Muscle of leg (tissue), 11 donors: ENCODE measurements around the gene RPAP3. TPM values are rescaled to one million over a fixed set of nuclear protein-coding genes. Genes with fewer than 3 reads are reported as not detected.
"Not testable (repeated sequence)": the region's sequence is repeated elsewhere in the genome, so short reads cannot be mapped to it uniquely, and the experiment has no call there.

Experiments
- DNase-seq: peaks from one replicate; pipeline ENCODE4 v3.0.0; 2013
- H3K27ac ChIP-seq: one replicate; pipeline ENCODE4 v1.5.1; 2013; ENCODE audit warnings: mild to moderate bottlenecking, low read length, control low read depth
- H3K27me3 ChIP-seq: one replicate; pipeline ENCODE4 v1.6.1; 2013; ENCODE audit warnings: low read length; ENCODE audit not compliant: control insufficient read depth, insufficient read depth
- H3K36me3 ChIP-seq: one replicate; pipeline ENCODE4 v1.6.1; 2013; ENCODE audit warnings: low read length; ENCODE audit not compliant: control insufficient read depth, insufficient read depth
- H3K4me1 ChIP-seq: one replicate; pipeline ENCODE4 v1.6.1; 2013; ENCODE audit warnings: low read length; ENCODE audit not compliant: control insufficient read depth, insufficient read depth
- H3K4me3 ChIP-seq: one replicate; pipeline ENCODE4 v1.5.1; 2013; ENCODE audit warnings: low read length, control low read depth
- H3K9me3 ChIP-seq: replicated peaks from 2 replicates; pipeline ENCODE4 v1.6.1; 2013; ENCODE audit warnings: low read depth, low read length; ENCODE audit not compliant: control insufficient read depth
- WGBS: methylation state at CpG from one replicate; pipeline ENCODE4 v1.1.5; 2013; ENCODE audit warnings: missing lambda C conversion rate; ENCODE audit not compliant: insufficient coverage; 5-methylcytosine and 5-hydroxymethylcytosine counted together
- polyA plus RNA-seq, 8 donors: library from polyadenylated mRNA; unstranded; fragments of 120-200 nt; gene quantifications; one replicate each; pipeline versions ENCODE4 v1.2.1 to v1.2.3, GENCODE V29; 2013; ENCODE audit warnings: inconsistent platforms in 1 of 8, low replicate concordance in 1 of 8; ENCODE audit not compliant: insufficient read length in 8 of 8, insufficient read depth in 1 of 8
- total RNA-seq: library from RNA; stranded (reverse); fragments of 120-200 nt; gene quantifications from one replicate; pipeline ENCODE4 v1.2.4, GENCODE V29; 2013

Gene RPAP3
- total and polyA plus RNA-seq, 9 donors = 18.0 to 28.1 (median 24.7) TPM

DNA sequence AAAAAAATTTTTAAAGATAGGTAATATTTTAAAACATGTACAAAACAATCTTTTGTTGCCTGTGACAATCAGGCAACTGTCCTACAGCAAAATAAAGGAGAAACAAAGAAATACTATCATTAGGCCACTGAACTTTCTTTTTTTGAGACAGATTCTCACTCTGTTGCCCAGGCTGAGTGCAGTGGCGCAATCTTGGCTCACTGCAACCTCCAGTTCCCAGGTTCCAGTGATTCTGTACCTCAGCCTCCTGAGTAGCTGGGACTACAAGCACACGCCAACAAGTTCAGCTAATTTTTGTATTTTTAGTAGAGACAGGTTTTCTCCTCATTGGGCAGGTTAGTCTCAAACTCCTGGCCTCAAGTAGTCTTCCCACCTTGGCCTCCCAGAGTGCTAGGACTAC lies 16.6 kb downstream of the RPAP3 start:
- Histone ChIP-seq H3K4me3 (no peak overlapping the region), H3K36me3 (peaks cover 22% of the 10 kb centered on the region), H3K27me3 (no peaks in the 10 kb centered on the region), H3K9me3 (no peaks in the 10 kb centered on the region), H3K4me1 (no peaks in the 10 kb centered on the region), H3K27ac (no peak overlapping the region)
- DNase-seq = no peak
- WGBS = 100% methylated on average over 1 of the region's 2 CpGs

DNA sequence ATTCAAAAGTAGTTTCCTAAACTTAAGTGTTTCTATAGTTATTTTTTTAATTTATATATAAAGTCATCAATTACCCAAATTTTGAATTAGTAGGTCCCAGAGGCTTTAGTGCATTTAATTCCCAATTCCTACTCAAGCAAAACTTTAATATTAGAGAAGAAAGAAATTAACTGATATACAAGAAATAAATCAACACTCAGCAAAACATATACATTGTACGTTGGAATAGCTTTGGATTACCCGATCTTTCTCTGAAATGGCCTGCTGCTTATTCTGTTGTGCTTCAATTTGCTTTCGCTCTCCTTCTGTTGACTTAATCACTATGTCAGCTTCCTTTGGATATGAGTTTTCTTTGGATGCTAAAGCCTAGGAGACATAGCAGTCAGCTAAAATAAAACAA lies 18.2 kb downstream of the RPAP3 start:
- DNase-seq = no peak
- Histone ChIP-seq H3K36me3 (peaks cover 21% of the 10 kb centered on the region), H3K27ac (no peak overlapping the region), H3K4me1 (no peaks in the 10 kb centered on the region), H3K4me3 (no peak overlapping the region), H3K27me3 (no peaks in the 10 kb centered on the region), H3K9me3 (no peaks in the 10 kb centered on the region)
- no CpG with 5 or more reads among the region's 3 CpGs for WGBS

DNA sequence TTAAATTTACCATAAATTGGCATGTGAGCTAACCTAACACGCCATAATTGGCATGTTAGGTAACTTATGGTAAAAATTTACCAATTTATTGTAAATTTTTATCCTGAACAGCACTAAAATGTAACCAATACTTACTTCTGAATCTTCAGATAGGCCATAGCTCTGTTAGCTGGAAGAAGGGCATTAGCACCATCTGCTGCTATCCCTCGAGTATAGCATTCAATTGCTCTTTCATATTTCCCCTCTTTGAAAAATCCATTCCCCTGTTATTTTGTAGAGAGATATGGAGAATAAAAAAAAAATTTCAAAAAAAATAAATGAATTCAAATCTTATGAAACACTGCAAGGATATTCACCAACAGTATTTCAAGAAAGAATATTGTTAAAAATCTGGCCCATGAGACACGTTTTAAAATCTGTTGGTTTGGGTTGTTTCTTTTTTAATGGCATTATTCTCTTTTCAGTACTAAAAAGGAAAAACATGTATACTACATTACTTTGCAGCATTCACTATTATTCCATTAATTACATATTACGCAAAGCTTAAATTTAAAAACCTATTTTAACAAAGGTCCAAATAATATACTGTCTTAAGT lies 19.1 kb downstream of the RPAP3 start:
- no CpG with 5 or more reads among the region's 4 CpGs for WGBS
- no peak overlapping the region for H3K27ac ChIP-seq
- no peaks in the 10 kb centered on the region for H3K27me3 ChIP-seq
- H3K9me3 ChIP-seq = no peaks in the 10 kb centered on the region
- H3K36me3 ChIP-seq = peaks cover 14% of the 10 kb centered on the region
- no peaks in the 10 kb centered on the region for H3K4me1 ChIP-seq
- peak; percentile 41 for DNase-seq
- H3K4me3 ChIP-seq = no peak overlapping the region

DNA sequence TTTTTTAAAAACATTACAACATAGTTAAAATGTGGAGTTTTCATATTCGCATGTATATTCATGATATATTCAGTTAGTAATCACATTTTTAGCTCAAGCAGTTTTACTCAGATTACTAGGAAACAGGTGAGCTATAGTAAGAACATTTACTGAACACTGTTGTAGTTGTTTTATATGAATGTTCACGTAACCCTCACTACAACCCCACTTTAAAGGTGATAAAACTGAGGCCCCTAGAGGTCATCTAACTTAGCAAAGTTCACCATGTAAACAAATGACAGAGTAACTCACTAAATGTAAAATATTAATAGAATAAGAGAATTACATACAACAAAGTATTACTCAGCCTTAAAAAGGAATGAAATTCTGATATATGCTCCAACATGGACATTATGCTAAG lies 26.0 kb downstream of the RPAP3 start:
- Histone ChIP-seq H3K4me1 (no peaks in the 10 kb centered on the region), H3K27ac (no peak overlapping the region), H3K4me3 (no peak overlapping the region), H3K36me3 (peaks cover 8% of the 10 kb centered on the region), H3K27me3 (no peaks in the 10 kb centered on the region), H3K9me3 (no peaks in the 10 kb centered on the region)
- no CpG with 5 or more reads among the region's 2 CpGs for WGBS
- no peak for DNase-seq

DNA sequence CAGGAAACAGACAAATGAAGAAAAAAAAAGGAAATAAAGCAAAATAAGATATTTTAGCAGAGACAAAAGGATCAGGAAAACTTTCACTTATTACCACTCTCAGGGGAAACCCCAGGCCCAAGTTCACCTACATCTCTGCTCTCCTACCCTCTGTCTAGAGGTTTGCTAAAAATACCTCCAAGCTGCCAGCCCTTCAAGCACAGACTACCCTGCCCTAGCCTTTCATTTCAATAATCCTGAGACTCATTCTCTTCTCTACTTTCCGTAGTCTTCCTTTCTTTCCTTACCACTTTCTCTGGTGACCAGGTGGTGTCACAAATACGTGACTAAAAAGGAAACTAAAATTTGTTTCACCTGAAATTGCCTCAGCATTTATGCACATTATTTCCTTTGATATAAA lies 33.8 kb downstream of the RPAP3 start:
- peaks cover 7% of the 10 kb centered on the region for H3K36me3 ChIP-seq

DNA sequence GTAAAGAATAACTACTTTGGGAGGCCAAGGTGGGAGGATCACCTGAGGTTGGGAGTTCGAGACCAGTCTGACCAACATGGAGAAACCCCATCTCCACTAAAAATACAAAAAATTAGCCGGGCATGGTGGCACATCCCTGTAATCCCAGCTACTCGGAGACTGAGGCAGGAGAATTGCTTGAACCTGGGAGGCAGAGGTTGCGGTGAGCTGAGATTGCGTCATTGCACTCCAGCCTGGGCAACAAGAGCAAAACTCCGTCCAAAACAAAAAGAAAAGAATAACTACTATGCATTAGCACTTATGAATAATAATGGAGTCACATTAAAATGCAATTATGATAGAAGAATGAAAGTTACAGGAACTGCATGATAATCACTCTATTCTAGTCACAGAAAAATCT lies 37.9 kb downstream of the RPAP3 start:
- not testable (repeated sequence) for H3K4me1 ChIP-seq, H3K4me3 ChIP-seq, H3K9me3 ChIP-seq, H3K27ac ChIP-seq, DNase-seq, H3K27me3 ChIP-seq
- WGBS = 88% methylated on average over 3 of the region's 6 CpGs
- peaks cover 15% of the 10 kb centered on the region for H3K36me3 ChIP-seq

More for the DNA sequence above, 33.8 kb downstream of the RPAP3 start:
- Histone ChIP-seq H3K27ac (no peak overlapping the region), H3K9me3 (no peaks in the 10 kb centered on the region), H3K4me1 (no peaks in the 10 kb centered on the region), H3K4me3 (no peak overlapping the region), H3K27me3 (no peaks in the 10 kb centered on the region)
- no CpG with 5 or more reads among the region's 2 CpGs for WGBS
- no peak for DNase-seq

DNA sequence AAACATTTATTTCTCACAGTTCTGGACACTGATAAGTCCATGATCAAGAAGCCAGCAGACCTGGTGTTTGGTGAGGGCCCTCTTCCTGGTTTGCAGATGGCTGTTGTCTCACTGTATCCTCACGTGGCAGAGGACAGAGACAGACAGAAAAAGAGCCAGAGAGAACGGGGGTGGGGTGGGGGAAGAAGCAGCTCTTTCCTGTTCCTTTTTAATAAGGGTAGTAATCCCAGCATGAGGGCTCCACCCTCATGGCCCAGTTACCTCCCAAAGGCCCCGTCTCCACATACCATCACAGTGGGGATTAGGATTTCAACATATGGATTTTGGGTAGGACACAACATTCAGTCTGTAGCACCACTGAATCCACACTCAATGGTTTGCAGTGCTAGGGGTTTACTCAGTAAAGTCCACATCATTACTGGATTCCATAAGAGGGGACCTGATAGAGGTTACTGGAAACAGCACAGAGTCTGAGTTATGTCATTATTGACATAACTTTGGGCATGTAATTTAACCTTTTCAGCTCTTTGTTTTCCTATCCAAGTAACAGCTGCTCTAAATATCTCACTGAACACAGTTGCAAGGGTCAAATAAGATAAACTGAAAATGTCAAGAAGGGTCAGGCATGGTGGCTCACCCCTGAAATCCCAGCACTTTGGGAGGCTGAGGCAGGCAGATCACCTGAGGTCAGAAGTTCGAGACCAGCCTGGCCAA lies 53.2 kb downstream of the RPAP3 start:
- DNase-seq = peak; percentile 16
- no peaks in the 10 kb centered on the region for H3K9me3 ChIP-seq
- H3K4me3 ChIP-seq = no peak overlapping the region
- no peak overlapping the region for H3K27ac ChIP-seq
- no peaks in the 10 kb centered on the region for H3K27me3 ChIP-seq
- no peaks in the 10 kb centered on the region for H3K36me3 ChIP-seq
- WGBS = no CpG with 5 or more reads among the region's 4 CpGs
- H3K4me1 ChIP-seq = peaks cover 3% of the 10 kb centered on the region

DNA sequence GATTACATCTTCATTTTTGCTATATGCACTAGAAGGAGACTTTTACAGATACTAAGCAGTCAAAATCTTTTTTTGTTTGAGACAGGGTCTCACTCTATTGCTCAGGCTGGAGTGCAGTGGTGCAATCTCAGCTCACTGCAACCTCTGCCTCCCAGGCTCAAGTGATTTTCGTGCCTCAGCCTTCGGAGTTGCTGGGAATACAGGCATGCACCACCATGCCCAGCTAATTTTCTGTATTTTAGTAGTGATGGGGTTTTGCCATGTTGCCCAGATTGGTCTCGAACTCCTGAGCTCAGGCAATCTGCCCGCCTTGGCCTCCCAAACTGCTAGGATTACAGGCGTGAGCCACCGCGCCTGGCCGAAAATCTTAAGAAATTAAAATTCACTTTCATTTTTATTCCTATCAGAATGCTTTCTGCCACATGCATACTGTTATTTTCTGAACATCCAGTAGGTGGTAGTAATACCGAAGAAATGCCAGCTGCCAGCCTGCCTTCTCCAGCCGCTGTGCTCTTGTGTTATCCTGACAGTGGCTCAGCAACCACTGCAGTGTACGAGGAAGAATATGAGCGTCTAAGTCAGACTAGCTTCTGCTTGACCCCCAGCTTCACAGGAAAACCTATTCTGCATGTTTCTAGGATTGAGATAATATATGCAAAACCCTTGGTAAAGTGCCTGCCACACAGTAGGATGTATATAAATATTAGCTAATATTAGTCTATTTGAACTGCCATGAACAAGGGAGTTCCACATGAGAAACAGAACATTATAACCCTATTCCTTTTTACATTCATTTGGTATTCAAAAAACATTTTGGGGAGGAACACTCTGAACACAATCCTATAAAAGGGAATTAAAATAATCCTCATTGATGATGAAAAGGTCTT lies 54.2 kb downstream of the RPAP3 start:
- DNase-seq = peak; percentile 71
- H3K4me1 ChIP-seq = peaks cover 3% of the 10 kb centered on the region
- H3K27ac ChIP-seq = no peak overlapping the region
- H3K27me3 ChIP-seq = no peaks in the 10 kb centered on the region
- no peaks in the 10 kb centered on the region for H3K9me3 ChIP-seq
- no peak overlapping the region for H3K4me3 ChIP-seq
- 82% methylated on average over 4 of the region's 12 CpGs for WGBS
- no peaks in the 10 kb centered on the region for H3K36me3 ChIP-seq

DNA sequence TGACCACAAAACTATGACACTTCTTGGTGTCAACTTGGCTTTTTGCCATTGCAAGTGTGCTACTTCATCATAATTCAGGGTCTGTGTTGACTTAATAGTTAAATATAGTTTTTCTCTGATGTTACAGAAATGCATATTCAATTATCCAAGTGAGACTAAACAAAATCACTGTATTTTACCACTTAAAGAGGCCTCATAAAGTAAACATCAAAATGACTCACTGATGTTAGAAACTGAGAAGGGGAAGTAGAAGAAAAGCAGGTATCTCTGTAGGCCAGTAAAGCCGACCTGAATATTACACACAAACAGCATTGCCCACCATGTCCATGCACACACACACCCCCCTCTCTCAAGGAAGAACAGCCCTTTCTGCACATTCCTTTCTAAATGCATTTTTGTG lies 55.4 kb downstream of the RPAP3 start:
- Histone ChIP-seq H3K4me1 (peaks cover 3% of the 10 kb centered on the region), H3K9me3 (no peaks in the 10 kb centered on the region), H3K27ac (no peak overlapping the region), H3K27me3 (no peaks in the 10 kb centered on the region), H3K4me3 (no peak overlapping the region), H3K36me3 (no peaks in the 10 kb centered on the region)
- DNase-seq = no peak
- WGBS = no CpG with 5 or more reads among the region's 1 CpG

DNA sequence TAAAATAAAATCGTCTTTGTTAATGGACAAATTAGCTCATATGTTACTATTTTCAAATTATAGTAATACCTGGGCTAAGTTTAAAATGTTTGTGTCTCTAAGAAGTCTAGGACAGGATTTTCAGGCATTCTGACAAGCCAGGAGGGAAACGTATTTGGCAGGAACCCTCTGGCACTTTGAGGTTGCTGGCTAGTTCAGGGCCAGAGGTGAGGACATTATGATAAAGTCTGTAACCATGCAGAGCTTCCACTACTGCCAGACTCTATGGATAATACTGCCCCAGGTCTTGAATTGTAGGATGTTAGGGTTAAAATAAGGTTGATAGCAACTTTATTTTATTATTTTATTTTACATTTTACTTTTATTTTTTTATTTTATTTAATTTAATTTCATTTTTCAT lies 56.4 kb downstream of the RPAP3 start:
- peaks cover 3% of the 10 kb centered on the region for H3K4me1 ChIP-seq
- no peak overlapping the region for H3K4me3 ChIP-seq
- no peak for DNase-seq
- no peaks in the 10 kb centered on the region for H3K36me3 ChIP-seq
- H3K27me3 ChIP-seq = no peaks in the 10 kb centered on the region
- no peak overlapping the region for H3K27ac ChIP-seq
- WGBS = 60% methylated on average over 1 of the region's 2 CpGs
- H3K9me3 ChIP-seq = no peaks in the 10 kb centered on the region
